Measurements from ENCODE around the gene THSD4. TPM values are rescaled to one million over a fixed set of nuclear protein-coding genes. Genes with fewer than 3 reads are reported as not detected.

The THSD4 gene
- total RNA-seq, 1 experiment from 2014 or later = 36.3 TPM

DNA sequence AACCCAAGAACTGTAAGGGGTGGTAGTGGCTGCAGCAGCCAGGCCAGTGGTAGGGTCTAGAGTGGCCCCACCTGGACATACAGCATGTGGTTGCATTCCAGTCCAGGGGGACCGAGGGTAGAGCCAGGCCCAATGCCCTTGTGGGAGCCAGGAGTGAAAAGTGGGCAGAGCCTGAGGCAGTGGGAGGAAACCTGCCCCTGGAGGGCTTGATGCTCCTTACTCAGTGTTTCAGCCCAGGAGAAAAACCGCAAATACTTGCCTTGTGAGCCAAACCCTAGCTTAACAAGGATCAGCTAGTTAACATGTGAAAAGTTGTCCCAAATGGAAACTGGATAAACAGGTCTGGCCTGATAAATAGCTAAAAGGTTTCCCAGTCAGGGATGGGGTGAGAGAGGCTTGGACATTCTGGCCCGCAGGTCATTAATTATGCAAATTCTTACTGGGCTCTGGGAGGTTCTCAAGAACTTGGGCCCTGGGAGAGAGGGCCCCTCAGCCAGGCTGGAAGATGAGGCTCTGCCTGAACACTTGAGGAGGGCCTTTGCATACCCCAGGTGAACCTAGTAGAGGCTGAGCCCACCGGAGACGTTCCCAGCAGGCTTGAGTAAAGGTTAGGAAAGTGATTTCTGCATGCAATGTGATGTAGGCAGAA lies 222.1 kb downstream of the THSD4 start:
- Mint-ChIP-seq H3K27me3 (ENCODE audit: insufficient read depth, unreplicated experiment) (no peaks in the 10 kb centered on the region), H3K4me3 (ENCODE audit: unreplicated experiment) (no peak overlapping the region), H3K4me1 (ENCODE audit: insufficient read depth, unreplicated experiment) (peaks cover 20% of the 10 kb centered on the region), H3K36me3 (ENCODE audit: insufficient read depth, unreplicated experiment) (no peaks in the 10 kb centered on the region), H3K9me3 (ENCODE audit: unreplicated experiment) (no peaks in the 10 kb centered on the region), H3K27ac (ENCODE audit: low read depth, unreplicated experiment) (no peak overlapping the region)
- CTCF ChIA-PET = no interaction called here
- TF ChIP-seq, protein P1, sequence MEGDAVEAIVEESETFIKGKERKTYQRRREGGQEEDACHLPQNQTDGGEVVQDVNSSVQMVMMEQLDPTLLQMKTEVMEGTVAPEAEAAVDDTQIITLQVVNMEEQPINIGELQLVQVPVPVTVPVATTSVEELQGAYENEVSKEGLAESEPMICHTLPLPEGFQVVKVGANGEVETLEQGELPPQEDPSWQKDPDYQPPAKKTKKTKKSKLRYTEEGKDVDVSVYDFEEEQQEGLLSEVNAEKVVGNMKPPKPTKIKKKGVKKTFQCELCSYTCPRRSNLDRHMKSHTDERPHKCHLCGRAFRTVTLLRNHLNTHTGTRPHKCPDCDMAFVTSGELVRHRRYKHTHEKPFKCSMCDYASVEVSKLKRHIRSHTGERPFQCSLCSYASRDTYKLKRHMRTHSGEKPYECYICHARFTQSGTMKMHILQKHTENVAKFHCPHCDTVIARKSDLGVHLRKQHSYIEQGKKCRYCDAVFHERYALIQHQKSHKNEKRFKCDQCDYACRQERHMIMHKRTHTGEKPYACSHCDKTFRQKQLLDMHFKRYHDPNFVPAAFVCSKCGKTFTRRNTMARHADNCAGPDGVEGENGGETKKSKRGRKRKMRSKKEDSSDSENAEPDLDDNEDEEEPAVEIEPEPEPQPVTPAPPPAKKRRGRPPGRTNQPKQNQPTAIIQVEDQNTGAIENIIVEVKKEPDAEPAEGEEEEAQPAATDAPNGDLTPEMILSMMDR (IDR thresholded peaks at IDR 0.05; ENCODE audit: unreplicated experiment) = no peak
- BruUV-seq (replicated peaks) = no TSS peak
- POLR2A ChIA-PET = interaction anchor here (0.6 to 0.7 kb wide), 3 partner anchors 13 to 115 kb away, joined by 3 read pairs; no protein-coding TSS in a partner anchor
- intact Hi-C loops (cut with micrococcal nuclease) = no loop called here
- DNase-seq (ENCODE audit: unreplicated experiment) = no peak

DNA sequence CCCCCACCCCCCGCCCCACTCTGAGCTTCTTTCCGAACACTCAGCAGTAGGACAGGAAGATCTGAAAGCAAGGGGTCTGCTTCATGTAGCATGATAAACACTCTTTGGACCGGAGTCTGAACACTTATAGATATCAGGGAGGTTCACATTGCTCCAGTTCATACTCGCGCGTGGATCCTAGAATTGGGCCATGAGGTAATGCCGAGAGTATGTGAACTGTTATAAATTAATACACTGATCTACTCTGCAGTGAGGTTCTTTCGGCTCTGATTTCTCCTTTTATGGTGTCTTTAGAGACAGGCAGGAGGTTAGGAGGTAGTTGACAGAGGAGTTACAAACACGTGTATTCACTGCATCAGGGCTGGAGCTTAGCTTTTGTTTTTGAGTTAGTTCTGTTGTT lies 223.0 kb downstream of the THSD4 start:
- ChIA-PET POLR2A (interaction anchor here (0.7 kb wide), 1 partner anchor 12 kb away, joined by 3 read pairs; no protein-coding TSS in a partner anchor), CTCF (no interaction called here)
- no peaks in the 10 kb centered on the region for H3K9me3 Mint-ChIP-seq (ENCODE audit: unreplicated experiment)
- H3K27ac Mint-ChIP-seq (ENCODE audit: low read depth, unreplicated experiment) = no peak overlapping the region
- no peaks in the 10 kb centered on the region for H3K36me3 Mint-ChIP-seq (ENCODE audit: insufficient read depth, unreplicated experiment)
- TF ChIP-seq, protein P1 (IDR thresholded peaks at IDR 0.05; ENCODE audit: unreplicated experiment) = no peak
- intact Hi-C loops (cut with micrococcal nuclease) = no loop called here
- H3K27me3 Mint-ChIP-seq (ENCODE audit: insufficient read depth, unreplicated experiment) = no peaks in the 10 kb centered on the region
- no peak for DNase-seq (ENCODE audit: unreplicated experiment)
- BruUV-seq (replicated peaks) = no TSS peak
- H3K4me3 Mint-ChIP-seq (ENCODE audit: unreplicated experiment) = no peak overlapping the region
- peaks cover 20% of the 10 kb centered on the region for H3K4me1 Mint-ChIP-seq (ENCODE audit: insufficient read depth, unreplicated experiment)

DNA sequence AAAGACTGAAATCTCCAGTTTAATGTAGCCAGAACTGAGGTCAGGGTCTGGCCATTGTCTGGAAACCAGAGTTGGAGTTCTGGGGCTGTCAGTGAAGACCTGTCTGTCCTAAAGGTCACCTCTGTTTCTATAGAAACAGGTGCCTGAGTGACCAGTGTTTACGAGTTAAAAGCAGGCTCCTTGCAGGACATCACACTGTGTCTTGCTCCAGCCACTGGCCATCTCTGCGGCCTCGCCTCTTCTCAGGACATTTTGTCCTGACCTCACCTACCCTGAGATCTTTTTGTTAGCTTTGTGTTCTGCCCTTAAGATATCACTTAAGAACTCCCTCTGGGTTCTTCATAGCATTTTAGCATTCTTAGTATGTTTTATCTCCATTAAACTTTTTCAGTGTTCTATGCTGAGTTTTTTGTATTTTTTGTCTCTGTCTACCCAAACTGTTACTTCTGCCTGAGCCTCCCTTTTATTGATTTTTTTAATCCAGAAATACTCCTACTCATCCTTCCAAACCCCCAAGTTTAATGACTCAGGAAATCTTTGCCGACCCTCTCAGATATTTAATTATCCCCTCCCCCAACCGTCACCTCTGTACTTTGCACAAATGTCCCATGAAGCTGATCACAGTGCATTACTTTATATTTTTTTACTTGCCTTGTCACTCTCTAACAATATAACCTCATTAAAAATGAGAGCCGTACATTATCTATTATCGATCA lies 223.7 kb downstream of the THSD4 start:
- POLR2A ChIA-PET = no interaction called here
- CTCF ChIA-PET = no interaction called here
- intact Hi-C loops (cut with micrococcal nuclease) = no loop called here
- H3K36me3 Mint-ChIP-seq (ENCODE audit: insufficient read depth, unreplicated experiment) = no peaks in the 10 kb centered on the region
- H3K27ac Mint-ChIP-seq (ENCODE audit: low read depth, unreplicated experiment) = no peak overlapping the region
- BruUV-seq (replicated peaks) = no TSS peak
- no peak for DNase-seq (ENCODE audit: unreplicated experiment)
- H3K9me3 Mint-ChIP-seq (ENCODE audit: unreplicated experiment) = no peaks in the 10 kb centered on the region
- TF ChIP-seq, protein P1 (IDR thresholded peaks at IDR 0.05; ENCODE audit: unreplicated experiment) = no peak
- H3K4me3 Mint-ChIP-seq (ENCODE audit: unreplicated experiment) = no peak overlapping the region
- H3K4me1 Mint-ChIP-seq (ENCODE audit: insufficient read depth, unreplicated experiment) = peaks cover 20% of the 10 kb centered on the region
- no peaks in the 10 kb centered on the region for H3K27me3 Mint-ChIP-seq (ENCODE audit: insufficient read depth, unreplicated experiment)

DNA sequence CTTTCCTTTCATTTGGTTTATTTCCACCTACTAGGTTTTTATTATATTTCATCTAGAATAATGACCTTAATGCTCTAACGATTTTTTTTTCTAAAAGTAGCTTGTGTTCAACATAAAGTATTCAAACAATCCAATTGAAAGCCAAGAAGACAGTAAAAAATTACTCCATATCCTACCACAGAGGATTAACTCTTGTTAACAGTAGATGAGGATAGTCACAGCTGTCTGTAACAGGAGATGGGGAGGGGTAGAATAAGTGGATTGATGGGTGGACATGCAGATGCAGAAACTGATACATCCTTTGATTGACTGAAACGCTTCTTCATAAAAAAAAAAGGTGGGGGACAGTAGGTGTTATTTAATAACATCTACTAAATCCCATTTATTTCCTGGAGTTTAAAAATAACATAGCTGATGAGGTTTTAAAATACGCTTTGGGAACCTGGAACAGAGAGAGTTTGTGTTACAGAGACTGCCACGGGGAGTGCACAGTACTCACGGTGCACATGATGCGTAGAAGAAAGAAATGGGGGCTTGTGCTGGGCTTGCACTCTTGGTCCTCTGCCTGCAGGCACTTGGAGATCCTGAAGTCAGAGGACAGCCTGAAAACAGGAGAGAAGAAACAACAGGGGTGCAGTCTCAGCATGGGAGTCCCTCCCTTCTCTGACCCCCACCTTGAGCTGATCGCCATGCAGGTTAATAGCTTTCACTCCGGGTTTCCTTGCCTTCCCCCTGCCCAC lies 226.7 kb downstream of the THSD4 start:
- intact Hi-C loops (cut with micrococcal nuclease) = no loop called here
- CTCF ChIA-PET = no interaction called here
- Mint-ChIP-seq H3K36me3 (ENCODE audit: insufficient read depth, unreplicated experiment) (no peaks in the 10 kb centered on the region), H3K4me3 (ENCODE audit: unreplicated experiment) (no peak overlapping the region), H3K4me1 (ENCODE audit: insufficient read depth, unreplicated experiment) (peaks cover 20% of the 10 kb centered on the region), H3K27me3 (ENCODE audit: insufficient read depth, unreplicated experiment) (no peaks in the 10 kb centered on the region), H3K27ac (ENCODE audit: low read depth, unreplicated experiment) (no peak overlapping the region), H3K9me3 (ENCODE audit: unreplicated experiment) (no peaks in the 10 kb centered on the region)
- POLR2A ChIA-PET = interaction anchor here (0.6 to 1.1 kb wide), 3 partner anchors 19 to 423 kb away, joined by 3 to 4 read pairs (median 3); no protein-coding TSS in a partner anchor
- BruUV-seq (replicated peaks) = no TSS peak
- DNase-seq (ENCODE audit: unreplicated experiment) = no peak
- TF ChIP-seq, protein P1 (IDR thresholded peaks at IDR 0.05; ENCODE audit: unreplicated experiment) = no peak

All from MCF 10A (cell line).